Neural crest cell (in vitro differentiated cells): ENCODE measurements around the gene HSD3B2. TPM values are rescaled to one million over a fixed set of nuclear protein-coding genes. Genes with fewer than 3 reads are reported as not detected.

Experiments
- DNase-seq: peaks from one replicate; pipeline ENCODE4 v3.0.0; 2021; ENCODE audit warnings: low read depth, mixed read lengths, low spot score
- H3K27ac Mint-ChIP-seq: one replicate; pipeline ENCODE4 v1.8.0; 2021; ENCODE audit warnings: mild to moderate bottlenecking, mixed read lengths; ENCODE audit not compliant: unreplicated experiment
- H3K27me3 Mint-ChIP-seq: 2 replicates; pipeline ENCODE4 v1.8.0; 2021; ENCODE audit warnings: low read depth, mild to moderate bottlenecking, mixed read lengths
- H3K36me3 Mint-ChIP-seq: 2 replicates; pipeline ENCODE4 v1.8.0; 2021; ENCODE audit warnings: low read depth, mild to moderate bottlenecking, mixed read lengths
- H3K4me1 Mint-ChIP-seq: 2 replicates; pipeline ENCODE4 v1.8.0; 2021; ENCODE audit warnings: mixed read lengths
- H3K4me3 Mint-ChIP-seq: one replicate; pipeline ENCODE4 v1.8.0; 2021; ENCODE audit warnings: mild to moderate bottlenecking, mixed read lengths
- H3K9me3 Mint-ChIP-seq: 2 replicates; pipeline ENCODE4 v1.8.0; 2021; ENCODE audit warnings: mixed read lengths
- total RNA-seq: library from RNA; stranded (reverse); gene quantifications from 2 replicates; pipeline ENCODE4 v1.2.1, GENCODE V29; 2021
- TF ChIP-seq, protein P1 (sequence below): fragments of 200-600 bp; sonication (generic); conservative IDR thresholded peaks from 2 replicates; pipeline ENCODE4 v1.5.0; 2021; ENCODE audit warnings: antibody characterized with exemption, mild to moderate bottlenecking

Gene HSD3B2
- total RNA-seq, 1 donor from 2014 or later = not detected

DNA sequence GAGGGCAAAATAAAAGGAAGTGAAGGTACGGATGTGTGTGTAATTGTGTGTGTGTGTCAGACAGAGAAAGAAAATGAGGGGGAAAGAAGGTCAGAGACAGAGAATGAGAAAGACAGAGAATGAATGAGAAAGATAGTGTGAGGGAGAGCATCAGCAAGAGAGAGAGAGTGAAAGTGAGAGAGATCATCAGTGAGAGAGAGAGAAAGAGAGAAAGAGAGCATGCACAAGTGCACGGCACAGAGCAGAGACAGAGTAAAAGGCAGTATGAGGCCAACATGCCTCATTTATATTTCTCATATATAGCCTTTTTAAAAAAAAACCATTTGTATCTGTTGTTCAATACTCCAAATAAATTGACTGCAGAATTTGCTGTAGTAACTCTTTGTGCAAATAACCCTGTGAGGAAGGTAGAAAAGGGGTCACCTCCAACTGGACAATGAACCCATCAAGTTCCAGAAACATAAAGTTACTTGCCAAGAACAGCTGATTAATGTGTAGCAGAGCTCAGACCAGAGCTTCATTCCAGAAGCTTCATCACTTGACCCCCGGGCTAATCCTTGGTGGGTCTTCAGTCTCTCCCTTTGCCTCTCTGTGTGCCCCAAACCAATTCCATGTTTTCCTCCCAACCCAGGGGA, 1.2 kb downstream of the HSD3B2 start:
- TF ChIP-seq, protein P1, sequence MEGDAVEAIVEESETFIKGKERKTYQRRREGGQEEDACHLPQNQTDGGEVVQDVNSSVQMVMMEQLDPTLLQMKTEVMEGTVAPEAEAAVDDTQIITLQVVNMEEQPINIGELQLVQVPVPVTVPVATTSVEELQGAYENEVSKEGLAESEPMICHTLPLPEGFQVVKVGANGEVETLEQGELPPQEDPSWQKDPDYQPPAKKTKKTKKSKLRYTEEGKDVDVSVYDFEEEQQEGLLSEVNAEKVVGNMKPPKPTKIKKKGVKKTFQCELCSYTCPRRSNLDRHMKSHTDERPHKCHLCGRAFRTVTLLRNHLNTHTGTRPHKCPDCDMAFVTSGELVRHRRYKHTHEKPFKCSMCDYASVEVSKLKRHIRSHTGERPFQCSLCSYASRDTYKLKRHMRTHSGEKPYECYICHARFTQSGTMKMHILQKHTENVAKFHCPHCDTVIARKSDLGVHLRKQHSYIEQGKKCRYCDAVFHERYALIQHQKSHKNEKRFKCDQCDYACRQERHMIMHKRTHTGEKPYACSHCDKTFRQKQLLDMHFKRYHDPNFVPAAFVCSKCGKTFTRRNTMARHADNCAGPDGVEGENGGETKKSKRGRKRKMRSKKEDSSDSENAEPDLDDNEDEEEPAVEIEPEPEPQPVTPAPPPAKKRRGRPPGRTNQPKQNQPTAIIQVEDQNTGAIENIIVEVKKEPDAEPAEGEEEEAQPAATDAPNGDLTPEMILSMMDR = no peak
- Mint-ChIP-seq H3K9me3 (no peaks in the 10 kb centered on the region), H3K27me3 (no peaks in the 10 kb centered on the region), H3K4me1 (no peaks in the 10 kb centered on the region), H3K4me3 (no peak overlapping the region), H3K36me3 (no peaks in the 10 kb centered on the region), H3K27ac (peak overlapping the region; percentile 3)
- DNase-seq = no peak

DNA sequence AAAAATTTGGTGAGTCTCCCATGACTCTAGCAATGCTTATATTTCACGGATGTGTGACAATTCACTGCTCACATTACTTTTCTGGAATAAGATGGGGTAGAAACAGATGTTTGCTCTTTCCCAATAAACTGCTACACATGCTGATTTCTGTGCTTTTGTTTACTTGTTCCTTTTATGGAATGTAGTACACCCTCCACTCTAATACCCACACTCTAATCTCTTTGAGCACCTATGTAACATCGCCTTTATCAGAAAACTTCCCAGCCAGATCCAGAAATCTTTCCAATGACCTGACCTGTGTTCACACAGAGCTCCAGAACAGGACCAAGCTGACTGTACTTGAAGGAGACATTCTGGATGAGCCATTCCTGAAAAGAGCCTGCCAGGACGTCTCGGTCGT, 4.2 kb downstream of the HSD3B2 start:
- Mint-ChIP-seq H3K4me1 (no peaks in the 10 kb centered on the region), H3K4me3 (no peak overlapping the region), H3K9me3 (no peaks in the 10 kb centered on the region), H3K27ac (no peak overlapping the region), H3K36me3 (no peaks in the 10 kb centered on the region), H3K27me3 (no peaks in the 10 kb centered on the region)
- no peak for DNase-seq
- TF ChIP-seq, protein P1 = no peak

- TF ChIP-seq, protein P1 = no peak
- Mint-ChIP-seq H3K9me3 (no peaks in the 10 kb centered on the region), H3K4me1 (no peaks in the 10 kb centered on the region), H3K4me3 (no peak overlapping the region), H3K27ac (no peak overlapping the region), H3K27me3 (no peaks in the 10 kb centered on the region), H3K36me3 (no peaks in the 10 kb centered on the region)
- no peak for DNase-seq
Observed at GRCh38 chr1:119420638-119421037, 5.7 kb downstream of the HSD3B2 start.

DNA sequence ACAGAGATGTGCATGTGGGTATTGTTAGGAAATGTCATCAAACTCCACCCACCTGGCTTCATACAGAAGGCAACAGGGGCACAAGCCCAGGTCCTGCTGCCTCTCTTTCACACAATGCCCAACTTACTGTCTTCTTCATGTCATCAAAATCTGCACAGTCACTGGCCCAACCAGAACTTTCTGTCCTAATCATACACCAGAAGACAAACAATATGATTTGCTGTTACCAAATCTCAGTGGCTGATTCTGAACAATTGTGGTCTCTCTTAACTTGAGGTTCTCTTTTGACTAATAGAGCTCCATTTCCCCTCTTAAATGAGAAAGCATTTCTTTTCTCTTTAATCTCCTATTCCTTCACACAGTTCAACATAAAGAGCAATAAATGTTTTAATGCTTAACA, 7.7 kb downstream of the HSD3B2 start:
- no peaks in the 10 kb centered on the region for H3K27me3 Mint-ChIP-seq
- H3K4me1 Mint-ChIP-seq = no peaks in the 10 kb centered on the region
- H3K27ac Mint-ChIP-seq = no peak overlapping the region
- no peaks in the 10 kb centered on the region for H3K9me3 Mint-ChIP-seq
- no peak for DNase-seq
- H3K36me3 Mint-ChIP-seq = no peaks in the 10 kb centered on the region
- TF ChIP-seq, protein P1 = no peak
- H3K4me3 Mint-ChIP-seq = no peak overlapping the region

DNA sequence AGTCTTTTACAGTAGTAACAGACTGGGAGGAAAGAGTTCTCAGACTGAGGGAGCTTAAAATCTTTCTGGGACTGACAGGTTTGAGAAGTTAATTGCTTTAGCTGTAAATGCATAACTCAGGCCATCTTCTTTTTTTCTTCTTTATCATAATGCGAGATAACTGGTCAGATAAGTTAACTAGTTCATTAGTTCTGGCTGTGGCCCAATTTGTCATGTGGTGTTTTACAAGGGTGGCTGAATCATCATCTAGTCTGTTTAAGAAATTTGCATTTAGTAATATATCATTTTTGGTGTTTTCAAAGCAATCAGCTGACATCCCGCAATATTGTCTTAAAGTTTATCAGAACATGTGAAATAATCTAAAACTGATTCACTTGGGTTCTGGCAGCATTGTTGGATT, 14.0 kb downstream of the HSD3B2 start:
- Mint-ChIP-seq H3K27me3 (peaks cover 2% of the 10 kb centered on the region), H3K4me1 (peaks cover 9% of the 10 kb centered on the region), H3K27ac (no peak overlapping the region), H3K9me3 (no peaks in the 10 kb centered on the region), H3K36me3 (no peaks in the 10 kb centered on the region), H3K4me3 (no peak overlapping the region)
- DNase-seq = no peak
- TF ChIP-seq, protein P1 = no peak
